Lung (tissue), 12 donors: ENCODE data around the gene NLGN4Y. TPM values are rescaled to one million over a fixed set of nuclear protein-coding genes. Genes with fewer than 3 reads are reported as not detected.

ENCODE experiments used
- ATAC-seq: fragments of 200-7000 bp; cut with Tn5 transposase; one replicate; pipeline ENCODE4 v1.9.1; 2020; ENCODE audit warnings: moderate number of reproducible peaks; ENCODE audit not compliant: insufficient read depth, low FRiP score
- DNase-seq, 3 donors: peaks; one replicate each; pipeline ENCODE4 v3.0.0-alpha.2; 2013 to 2017
- H3K27ac ChIP-seq, 2 donors: one replicate each; pipeline ENCODE4 v1.5.1; 2013; ENCODE audit warnings: mild to moderate bottlenecking in 2 of 2, moderate library complexity in 2 of 2, control low read depth in 1 of 2, inconsistent platforms in 1 of 2, low read depth in 1 of 2, low read length in 1 of 2
- H3K27me3 ChIP-seq, 3 donors: one replicate each; pipeline ENCODE4 v1.5.1; 2013; ENCODE audit warnings: low read length in 2 of 3; ENCODE audit not compliant: control insufficient read depth in 3 of 3, insufficient read depth in 3 of 3
- H3K36me3 ChIP-seq, 4 donors: one replicate each; pipeline ENCODE4 v1.5.1; 2013; ENCODE audit warnings: low read length in 4 of 4, mild to moderate bottlenecking in 1 of 4, moderate library complexity in 1 of 4; ENCODE audit not compliant: control insufficient read depth in 4 of 4, insufficient read depth in 4 of 4
- H3K4me1 ChIP-seq, 5 donors: one replicate each; pipeline ENCODE4 v1.5.1; 2013; ENCODE audit warnings: low read length in 5 of 5, mild to moderate bottlenecking in 2 of 5, moderate library complexity in 1 of 5; ENCODE audit not compliant: control insufficient read depth in 5 of 5, insufficient read depth in 5 of 5
- H3K4me3 ChIP-seq: one replicate; pipeline ENCODE4 v1.5.1; 2013; ENCODE audit warnings: mild to moderate bottlenecking, control low read depth, moderate library complexity
- H3K9ac ChIP-seq, 2 donors: one replicate each; pipeline ENCODE4 v1.5.1; 2013; ENCODE audit warnings: low read length in 2 of 2, control low read depth in 1 of 2; ENCODE audit not compliant: insufficient read depth in 1 of 2
- H3K9me3 ChIP-seq, 4 donors: one replicate each; pipeline ENCODE4 v1.5.1; 2013; ENCODE audit warnings: low read length in 3 of 4, mild to moderate bottlenecking in 1 of 4, moderate library complexity in 1 of 4; ENCODE audit not compliant: control insufficient read depth in 4 of 4, insufficient read depth in 3 of 4
- WGBS, 2 donors: extraction: QIAGEN DNeasy Blood & Tissue Kit; methylation state at CpG; one replicate each; pipeline ENCODE4 v1.1.7; 2013; 5-methylcytosine and 5-hydroxymethylcytosine counted together
- polyA plus RNA-seq, 2 donors: library from polyadenylated mRNA; stranded (reverse); fragments of 200-250 nt; gene quantifications; one replicate each; pipeline ENCODE4 v1.2.1, GENCODE V29; 2013
- total RNA-seq, 2 donors: library from RNA; depleted of rRNA in 1 of 2; stranded (reverse); fragments of >200 nt in 1 of 2; gene quantifications; one replicate each; pipeline ENCODE4 v1.2.1, GENCODE V29; 2014 to 2021
- TF ChIP-seq, protein P1 (sequence below): IDR thresholded peaks from 2 replicates; pipeline ENCODE4 v1.5.1; 2012; ENCODE audit warnings: mild to moderate bottlenecking; ENCODE audit errors: control extremely low read depth, extremely low read depth
- donor health status: control.
- donor health status: control.
- donor health status: Bipolar disorder and iron deficiency.
- donor health status: healthy.
- donor health status: DM: yes; HTN: yes; CAD: no.

NLGN4Y gene
- total and polyA plus RNA-seq, 4 donors = 0.06 to 1.5 TPM; not detected in 2

DNA sequence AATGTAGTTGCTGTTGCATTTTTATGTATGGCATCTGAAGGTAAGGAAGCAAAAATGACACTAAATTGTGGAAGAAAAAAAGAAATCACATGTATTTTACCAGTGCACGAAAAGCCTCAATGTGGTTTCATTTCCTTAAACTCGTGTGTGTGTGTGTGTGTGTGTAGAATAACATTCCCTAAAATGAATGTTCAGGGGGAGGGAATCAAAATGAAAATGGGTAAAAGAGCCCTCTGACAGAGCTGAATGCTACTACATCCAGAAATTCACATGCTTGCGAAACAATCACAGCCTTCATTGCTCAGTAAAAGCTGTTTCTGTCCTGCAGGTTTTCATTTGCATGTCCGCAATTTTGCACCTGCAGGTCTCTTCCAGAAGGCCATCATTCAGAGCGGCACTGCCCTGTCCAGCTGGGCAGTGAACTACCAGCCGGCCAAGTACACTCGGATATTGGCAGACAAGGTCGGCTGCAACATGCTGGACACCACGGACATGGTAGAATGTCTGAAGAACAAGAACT, 305.1 kb downstream of the NLGN4Y start:
- 82% methylated on average over 9 of the region's 9 CpGs; no CpG with 5 or more reads in 1 of the 2 donors for WGBS, 2 donors
- no peak for ATAC-seq
- no peaks in the 10 kb centered on the region for H3K4me1 ChIP-seq
- TF ChIP-seq, protein P1, sequence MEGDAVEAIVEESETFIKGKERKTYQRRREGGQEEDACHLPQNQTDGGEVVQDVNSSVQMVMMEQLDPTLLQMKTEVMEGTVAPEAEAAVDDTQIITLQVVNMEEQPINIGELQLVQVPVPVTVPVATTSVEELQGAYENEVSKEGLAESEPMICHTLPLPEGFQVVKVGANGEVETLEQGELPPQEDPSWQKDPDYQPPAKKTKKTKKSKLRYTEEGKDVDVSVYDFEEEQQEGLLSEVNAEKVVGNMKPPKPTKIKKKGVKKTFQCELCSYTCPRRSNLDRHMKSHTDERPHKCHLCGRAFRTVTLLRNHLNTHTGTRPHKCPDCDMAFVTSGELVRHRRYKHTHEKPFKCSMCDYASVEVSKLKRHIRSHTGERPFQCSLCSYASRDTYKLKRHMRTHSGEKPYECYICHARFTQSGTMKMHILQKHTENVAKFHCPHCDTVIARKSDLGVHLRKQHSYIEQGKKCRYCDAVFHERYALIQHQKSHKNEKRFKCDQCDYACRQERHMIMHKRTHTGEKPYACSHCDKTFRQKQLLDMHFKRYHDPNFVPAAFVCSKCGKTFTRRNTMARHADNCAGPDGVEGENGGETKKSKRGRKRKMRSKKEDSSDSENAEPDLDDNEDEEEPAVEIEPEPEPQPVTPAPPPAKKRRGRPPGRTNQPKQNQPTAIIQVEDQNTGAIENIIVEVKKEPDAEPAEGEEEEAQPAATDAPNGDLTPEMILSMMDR = no peak
- no peaks in the 10 kb centered on the region for H3K9me3 ChIP-seq
- H3K27me3 ChIP-seq = no peaks in the 10 kb centered on the region
- H3K4me3 ChIP-seq = no peak overlapping the region
- H3K27ac ChIP-seq = no peak overlapping the region
- H3K9ac ChIP-seq = no peak overlapping the region
- no peak for DNase-seq
- H3K36me3 ChIP-seq = no peaks in the 10 kb centered on the region

DNA sequence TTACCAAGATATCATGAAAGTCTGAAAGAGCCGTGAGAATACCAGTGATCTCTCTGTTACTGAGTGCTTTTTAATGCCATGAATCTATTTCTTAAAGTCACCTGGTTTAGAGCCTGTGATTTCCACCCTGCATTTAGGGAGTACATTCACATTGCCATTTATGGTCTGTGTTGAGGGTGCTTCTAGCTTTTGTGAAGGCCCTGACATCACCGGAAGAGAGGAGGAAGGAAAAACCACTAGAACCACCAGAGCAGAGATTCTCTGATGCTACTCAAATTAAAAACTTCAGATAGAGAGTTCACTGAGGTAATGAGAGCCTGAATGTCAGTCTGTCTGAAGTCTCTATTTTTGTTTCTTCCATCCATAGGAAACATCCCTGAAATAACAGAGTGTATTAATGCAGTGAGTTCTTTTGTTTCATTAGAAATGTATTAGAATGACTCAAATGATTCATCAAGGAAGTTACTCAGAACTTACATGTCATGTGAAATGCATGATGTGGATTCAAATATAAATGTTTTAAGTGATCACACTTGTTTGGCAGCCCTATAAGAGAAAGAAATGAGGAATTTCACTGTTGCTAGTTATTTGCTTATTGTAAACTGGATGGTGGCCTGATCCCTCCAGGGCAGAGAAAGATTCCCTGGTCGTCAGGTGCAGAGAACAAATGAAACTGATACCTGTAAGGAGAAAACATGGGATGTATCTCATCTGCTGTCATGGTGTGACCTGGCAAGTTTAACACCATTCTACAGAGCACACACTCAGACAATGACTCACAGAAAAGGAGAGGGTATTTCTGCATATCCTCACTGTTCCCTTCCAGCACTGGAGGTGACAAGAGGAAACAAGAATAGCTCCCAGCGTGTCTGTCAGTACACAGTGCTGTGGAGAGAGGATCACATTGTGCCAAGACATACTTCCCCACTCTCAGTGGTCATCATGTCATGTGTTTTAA, 310.1 kb downstream of the NLGN4Y start:
- Histone ChIP-seq H3K27ac (no peak overlapping the region), H3K9me3 (no peaks in the 10 kb centered on the region), H3K27me3 (no peaks in the 10 kb centered on the region), H3K4me1 (no peaks in the 10 kb centered on the region), H3K36me3 (no peaks in the 10 kb centered on the region), H3K9ac (no peak overlapping the region), H3K4me3 (no peak overlapping the region)
- ATAC-seq (no peak), DNase-seq (no peak)
- TF ChIP-seq, protein P1 = no peak
- 78% methylated on average over 4 of the region's 4 CpGs; no CpG with 5 or more reads in 1 of the 2 donors for WGBS, 2 donors

DNA sequence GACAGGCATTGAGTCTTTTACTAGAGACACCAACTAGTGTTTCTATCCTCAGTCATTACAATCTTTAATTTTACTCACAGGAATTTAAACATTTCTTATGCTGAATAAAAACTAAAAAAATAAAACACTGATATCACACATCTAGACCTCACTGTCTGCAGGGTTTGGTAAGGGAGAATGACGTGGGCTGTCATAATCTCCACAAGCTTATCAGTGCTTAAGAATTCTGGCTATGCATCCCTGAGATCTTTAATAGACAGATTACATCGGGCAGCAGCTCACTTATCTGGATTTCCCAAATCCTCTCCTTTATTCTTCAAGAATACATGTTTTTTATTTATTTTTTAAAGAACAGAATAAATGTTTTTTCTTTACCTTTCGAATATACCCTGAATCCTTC, 313.1 kb downstream of the NLGN4Y start:
- ATAC-seq (no peak), DNase-seq (no peak)
- Histone ChIP-seq H3K9ac (no peak overlapping the region), H3K27ac (no peak overlapping the region), H3K9me3 (no peaks in the 10 kb centered on the region), H3K36me3 (no peaks in the 10 kb centered on the region), H3K27me3 (no peaks in the 10 kb centered on the region), H3K4me1 (no peaks in the 10 kb centered on the region), H3K4me3 (no peak overlapping the region)
- 75% methylated on average over 3 of the region's 3 CpGs; no CpG with 5 or more reads in 1 of the 2 donors for WGBS, 2 donors
- TF ChIP-seq, protein P1 = no peak
